SKM-1 (cell line): ENCODE results near the gene CSTPP1.
"Not testable (repeated sequence)": the region's sequence is repeated elsewhere in the genome, so short reads cannot be mapped to it uniquely, and the experiment has no call there.

Experiments used
- DNase-seq: peaks from one replicate; lab custom pipeline; 2025; ENCODE audit not compliant: unreplicated experiment; lab: John Stamatoyannopoulos, UW

CSTPP1 gene

DNA sequence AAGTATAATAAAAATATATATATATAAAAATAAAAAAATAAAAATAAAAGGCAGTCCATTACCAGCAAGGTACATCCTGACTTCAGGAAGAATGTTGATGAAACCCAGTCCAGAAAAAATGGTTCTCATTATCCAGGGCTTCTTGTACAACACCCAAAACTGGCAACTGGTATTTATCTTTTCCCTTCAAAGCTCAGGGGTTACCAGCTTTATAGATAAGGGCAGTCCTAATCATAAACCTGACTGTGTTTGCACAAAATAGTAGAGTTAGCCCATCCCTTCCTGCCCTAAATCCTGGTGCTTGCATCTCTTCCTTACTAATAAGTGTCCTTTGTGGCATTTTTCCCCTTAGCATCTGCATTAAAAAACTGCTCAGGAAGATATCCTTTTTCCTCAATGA lies 97.5 kb downstream of the CSTPP1 start:
- no peak for DNase-seq

DNA sequence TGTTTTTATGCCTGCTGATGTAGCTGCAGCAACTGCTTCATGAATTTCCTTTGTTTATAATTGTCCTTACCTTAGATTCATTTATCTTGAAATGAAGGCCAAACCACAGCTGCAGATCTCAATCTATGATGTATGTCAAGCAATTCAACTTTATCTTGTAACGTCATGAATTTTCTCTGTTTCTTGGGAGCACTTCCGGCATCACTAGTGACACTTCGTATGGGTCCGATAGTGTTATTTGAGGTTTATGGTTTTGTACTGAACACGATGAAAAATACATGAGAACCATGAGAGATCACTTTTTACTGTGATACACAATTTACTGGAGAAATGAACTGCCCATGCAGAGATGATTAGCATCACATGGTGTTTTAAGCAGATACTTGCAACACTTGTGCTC lies 98.5 kb downstream of the CSTPP1 start:
- no peak for DNase-seq

DNA sequence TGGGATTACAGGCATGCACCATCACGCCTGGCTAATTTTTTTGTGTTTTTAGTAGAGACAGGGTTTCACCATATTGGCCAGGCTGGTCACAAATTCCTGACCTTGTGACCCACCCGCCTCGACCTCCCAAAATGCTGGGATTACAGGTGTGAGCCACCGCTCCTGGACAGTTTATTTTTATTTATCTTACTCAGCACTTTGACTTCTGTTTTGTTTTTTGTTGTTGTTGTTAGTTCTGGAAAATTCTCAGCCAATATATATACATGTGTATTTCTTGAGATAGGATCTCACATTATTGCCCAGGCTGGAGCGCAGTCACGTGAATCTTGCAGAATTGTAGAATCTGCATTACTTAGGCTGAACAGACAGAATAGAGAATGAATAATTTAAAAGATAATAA lies 107.6 kb downstream of the CSTPP1 start:
- DNase-seq: no peak

DNA sequence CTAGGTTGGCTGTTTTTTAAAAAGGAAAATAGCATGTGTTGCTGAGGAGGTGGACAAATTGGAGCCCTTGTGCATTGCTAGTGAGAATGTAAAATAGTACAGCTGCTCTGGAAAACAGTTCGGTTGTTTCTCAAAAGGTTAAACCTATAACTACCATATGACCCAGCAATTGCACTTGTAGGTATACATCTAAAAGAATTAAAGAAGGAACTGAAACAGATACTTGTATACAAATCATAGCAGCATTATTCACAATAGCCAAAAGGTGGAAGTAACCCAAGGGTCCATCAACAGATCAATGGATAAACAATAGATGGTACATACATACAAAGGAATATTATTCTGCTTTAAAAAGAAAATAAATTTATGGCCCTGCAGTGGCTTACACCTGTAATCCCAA lies 111.4 kb downstream of the CSTPP1 start:
- DNase-seq: no peak

DNA sequence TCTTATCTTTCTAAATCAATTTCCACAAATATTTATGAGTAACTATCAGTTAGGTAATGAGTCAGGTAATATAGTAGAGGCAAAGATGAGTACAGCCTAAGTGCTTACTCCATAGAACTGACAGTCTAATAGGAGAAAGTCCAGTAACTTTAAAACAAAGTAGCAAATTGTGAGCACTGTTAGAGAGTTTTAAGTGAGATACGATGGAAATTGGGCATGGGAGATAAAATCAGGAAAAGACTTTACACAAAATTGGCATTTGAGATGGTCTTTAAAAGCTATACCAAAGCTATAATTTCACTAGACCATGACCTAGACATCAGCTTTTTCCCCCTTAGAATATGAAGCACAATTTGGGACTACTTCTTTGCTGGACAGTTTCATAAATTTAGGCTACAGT lies 113.7 kb downstream of the CSTPP1 start:
- no peak for DNase-seq

DNA sequence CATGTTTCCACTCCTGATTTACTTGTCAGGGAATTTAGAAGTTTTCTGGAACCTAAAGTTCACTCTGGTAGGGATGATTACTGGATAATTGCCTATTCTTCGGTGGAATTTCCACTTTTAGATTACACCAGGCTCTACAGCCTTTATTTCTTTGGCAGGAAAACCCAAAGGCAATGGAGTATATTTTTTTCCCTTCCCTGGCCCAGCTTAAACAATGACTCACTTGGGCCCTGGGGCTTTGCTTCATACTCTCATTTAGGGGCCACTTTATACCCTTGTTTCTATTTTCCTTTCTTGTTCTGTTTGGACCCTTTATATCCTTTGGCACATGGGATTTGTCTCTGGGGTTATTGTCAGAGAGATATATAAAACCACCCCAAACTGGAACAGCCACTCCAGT lies 114.7 kb downstream of the CSTPP1 start:
- DNase-seq: no peak

DNA sequence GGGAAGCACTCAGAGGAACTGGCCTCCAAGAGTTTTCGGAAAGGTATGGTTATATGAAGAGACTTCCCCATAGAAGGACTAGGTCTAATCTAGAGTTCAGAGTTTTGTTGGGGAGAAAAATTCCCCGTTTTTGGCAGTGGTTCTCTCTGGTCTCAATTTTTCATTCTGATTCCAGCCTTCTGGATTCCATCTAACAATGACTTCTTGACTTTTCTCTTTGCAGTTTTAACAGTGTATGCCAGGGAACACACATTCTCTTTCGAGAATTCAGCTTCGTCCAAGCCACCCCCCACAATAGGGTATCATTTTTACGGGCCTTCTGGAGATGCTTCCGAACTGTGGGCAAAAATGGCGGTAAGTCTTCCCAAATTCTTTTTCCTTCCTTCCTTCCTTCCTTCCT lies 115.6 kb downstream of the CSTPP1 start:
- no peak for DNase-seq

DNA sequence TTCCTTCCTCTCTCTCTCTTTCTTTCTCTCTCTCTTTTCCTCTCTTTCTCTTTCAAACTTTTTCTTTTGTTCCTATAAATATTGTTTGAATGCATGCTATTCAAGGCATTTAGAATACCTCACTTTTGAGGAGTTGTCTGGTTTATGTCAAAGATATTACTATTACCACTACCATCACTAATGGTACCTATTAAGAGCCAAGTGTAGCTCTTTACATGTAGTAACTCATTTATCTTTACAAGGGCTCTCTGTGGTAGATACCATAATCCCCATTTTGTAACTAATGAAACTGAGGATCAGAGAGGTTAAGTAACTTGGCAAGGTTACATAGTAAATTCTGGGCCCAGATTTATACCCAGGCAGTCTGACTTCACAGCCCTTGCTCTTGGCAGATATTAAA lies 116.0 kb downstream of the CSTPP1 start:
- no peak for DNase-seq

DNA sequence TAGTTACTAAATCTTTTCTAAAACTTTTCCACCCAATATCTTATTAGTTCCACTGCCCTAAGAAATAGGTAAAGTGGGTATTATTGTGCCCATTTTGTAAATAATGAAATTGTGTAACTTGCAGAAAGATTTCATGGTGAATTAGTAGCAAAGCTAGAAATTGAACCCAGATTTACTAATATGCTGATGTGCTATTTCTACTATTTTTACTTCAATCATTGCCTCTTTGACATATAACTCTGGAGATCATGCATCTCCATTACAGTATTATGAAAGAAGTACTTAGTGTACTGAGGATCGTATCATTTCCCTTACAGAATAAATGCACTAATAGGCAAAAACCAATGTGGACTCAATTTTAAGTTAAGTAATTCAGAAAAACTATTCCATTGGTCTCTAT lies 119.0 kb downstream of the CSTPP1 start:
- no peak for DNase-seq

DNA sequence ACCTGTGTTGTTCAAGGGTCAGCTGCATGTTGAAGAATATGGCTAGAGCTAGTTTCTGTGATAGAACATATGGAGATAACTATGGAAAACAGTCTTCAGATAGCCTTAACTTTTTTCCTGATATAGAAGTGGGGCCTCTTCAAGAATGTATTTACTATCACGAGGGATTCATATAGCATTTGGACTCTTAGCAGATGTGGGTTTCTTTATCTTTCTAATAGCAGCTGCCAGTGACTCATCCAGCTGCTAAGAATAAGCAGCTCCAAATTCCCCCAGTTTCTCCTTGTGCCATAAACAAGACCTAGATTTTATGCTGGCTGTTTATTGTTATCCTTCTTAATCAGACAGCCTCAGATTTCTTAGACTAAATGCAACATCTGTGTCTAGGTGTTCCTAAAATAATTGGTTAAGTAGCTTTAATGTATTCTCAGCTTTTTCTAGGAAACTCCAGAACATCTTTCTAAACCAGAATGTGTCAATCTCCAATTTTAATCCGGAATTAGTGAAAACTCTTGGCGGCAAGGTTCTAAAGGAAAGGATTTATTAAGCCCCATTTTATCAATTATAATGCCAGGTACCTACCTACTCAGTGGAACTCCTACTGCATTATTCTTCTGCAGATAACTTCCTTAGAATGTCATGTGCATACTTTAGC lies 119.8 kb downstream of the CSTPP1 start:
- no peak for DNase-seq

DNA sequence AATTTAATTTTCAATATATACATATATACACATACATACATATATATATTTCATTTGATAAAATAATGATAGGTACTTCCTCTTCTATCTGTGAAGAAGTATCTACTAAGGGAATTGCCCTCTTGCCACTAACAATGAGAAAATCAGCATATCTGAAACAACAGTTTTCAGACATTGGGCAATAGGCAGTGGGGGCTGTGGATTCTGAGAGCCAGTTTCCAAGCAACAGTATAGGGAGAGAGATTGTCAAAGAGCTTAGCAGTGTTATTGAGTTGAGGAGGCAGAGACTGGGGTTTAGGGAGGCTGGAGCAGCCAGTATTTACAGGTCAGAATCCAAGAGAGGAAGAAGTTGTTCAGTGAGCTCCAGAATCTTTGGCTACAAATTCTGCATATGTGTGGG lies 120.8 kb downstream of the CSTPP1 start:
- no peak for DNase-seq

DNA sequence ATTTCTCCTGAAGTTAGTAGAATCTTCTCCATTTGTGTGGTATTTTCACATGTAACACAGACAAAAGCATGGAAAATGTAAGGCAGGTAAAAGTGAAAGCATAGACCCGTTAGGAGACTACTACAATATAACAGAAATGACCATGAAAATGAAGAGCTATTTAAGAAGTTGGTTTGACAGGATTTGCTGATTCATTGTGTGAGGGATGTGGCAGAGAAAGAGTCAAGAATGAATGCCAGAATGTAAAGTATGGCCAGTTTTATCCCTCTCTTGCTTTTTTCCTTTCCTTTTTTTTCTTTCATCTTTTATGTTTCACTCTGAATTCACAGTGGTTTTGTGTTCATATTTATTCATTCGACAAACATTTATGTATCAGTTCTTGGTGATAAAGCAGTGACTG lies 124.2 kb downstream of the CSTPP1 start:
- DNase-seq: no peak

DNA sequence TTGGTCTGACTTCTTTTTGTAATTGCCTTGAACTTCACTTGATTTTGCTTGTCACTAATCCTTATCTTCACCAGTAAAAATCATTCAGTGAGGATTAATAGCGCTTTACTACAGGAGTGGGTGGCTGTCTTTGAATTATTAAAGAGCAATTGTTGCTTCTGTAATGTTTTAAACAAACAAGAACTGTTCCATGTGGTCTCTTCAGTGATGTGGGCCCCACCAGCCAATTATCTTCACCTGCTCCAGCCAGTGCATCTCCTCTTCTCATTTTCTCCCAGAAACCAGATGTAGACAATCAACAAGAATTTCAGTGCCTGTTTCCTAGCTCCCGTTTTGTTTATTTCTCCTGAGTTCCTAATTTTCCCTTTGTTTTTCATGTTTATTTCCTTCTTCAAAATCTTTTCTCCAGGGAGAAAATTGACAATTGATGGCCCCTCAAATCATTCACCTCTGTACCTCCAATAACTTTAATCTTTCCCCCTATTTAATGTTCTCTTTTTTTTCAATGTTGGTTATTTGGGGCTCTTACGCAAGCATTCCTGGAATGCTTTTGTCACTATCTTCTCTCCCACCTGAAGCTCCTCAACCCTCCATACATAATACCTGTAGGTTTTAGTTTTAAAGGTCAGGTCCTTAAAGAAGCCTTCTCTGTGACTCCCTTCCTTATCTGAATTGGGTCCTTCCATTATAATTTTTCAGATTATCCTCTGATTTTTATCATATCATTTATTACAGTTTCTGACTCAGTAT lies 125.0 kb downstream of the CSTPP1 start:
- no peak for DNase-seq

DNA sequence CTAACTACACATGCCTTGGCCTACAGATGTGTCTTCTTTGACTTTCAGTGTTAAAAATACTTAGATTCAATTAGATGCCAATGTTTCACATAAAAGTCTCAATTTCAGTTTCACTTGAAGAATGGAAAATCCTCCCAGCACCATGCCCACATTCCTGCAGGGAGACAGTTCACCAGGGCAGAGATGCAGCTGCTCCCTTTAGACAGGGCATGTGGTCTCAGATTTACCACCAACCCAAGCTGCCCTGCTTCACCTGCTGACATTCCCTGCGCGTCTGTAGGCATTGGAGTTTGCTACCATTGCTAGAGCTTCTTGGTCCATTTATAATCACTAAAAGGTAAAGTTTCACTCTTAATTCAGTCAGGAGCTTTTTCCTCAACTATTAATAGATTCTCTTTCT lies 126.2 kb downstream of the CSTPP1 start:
- no peak for DNase-seq

DNA sequence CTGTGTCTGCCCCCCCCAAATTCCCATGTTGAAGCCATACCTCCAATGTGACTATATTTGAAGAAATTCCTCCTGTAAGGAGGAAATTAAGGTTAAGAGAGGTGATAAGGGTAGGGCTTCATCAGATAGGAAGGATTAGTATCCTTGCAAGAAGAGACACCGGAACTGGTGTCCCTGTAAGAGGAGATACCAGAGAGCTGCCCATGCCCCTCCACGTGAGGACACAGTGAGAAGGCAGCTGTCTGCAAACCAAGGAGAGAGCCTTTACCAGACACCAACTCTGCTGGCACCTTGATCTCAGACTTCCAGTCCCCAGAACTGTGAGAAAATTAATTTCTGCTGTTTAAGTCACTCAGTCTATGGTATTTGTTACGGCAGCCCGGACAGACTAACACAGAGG lies 130.8 kb downstream of the CSTPP1 start:
- no peak for DNase-seq

DNA sequence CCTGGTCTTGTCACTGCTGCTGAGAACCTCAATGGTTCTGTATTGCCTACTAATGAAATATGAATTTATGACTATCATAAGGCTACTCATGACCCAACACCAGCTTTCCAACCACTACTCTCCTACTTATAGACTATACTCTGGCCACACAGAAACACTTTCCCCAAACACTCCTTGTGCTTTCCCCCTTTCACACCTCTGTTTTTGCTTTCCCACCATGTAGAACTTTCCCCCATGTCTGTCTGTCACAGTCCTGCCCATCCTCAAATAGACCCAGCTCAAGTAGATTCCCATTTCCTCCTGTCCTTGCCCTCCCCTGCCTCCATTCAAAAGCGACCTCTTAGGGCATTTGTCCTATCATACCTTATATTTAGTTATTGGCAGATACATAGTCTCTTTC lies 134.2 kb downstream of the CSTPP1 start:
- no peak for DNase-seq

DNA sequence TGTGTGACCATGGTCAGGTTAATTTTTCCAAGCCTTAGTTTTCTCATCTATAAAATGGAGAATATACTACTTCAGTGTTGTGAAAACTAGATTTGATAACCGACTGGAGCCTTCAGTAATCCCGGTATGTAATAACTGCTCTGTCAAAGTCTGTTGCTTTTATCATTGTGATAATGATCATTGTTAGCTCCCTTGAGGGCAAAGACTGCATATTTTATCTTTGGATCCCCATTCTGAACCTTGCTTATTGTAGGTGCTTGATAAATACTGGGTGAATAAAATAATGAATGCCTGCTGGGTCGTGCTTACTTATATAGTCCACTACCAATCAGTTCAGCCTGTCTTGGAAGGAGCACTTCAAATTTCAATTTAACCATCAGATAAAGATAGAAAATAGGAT lies 134.8 kb downstream of the CSTPP1 start:
- no peak for DNase-seq

DNA sequence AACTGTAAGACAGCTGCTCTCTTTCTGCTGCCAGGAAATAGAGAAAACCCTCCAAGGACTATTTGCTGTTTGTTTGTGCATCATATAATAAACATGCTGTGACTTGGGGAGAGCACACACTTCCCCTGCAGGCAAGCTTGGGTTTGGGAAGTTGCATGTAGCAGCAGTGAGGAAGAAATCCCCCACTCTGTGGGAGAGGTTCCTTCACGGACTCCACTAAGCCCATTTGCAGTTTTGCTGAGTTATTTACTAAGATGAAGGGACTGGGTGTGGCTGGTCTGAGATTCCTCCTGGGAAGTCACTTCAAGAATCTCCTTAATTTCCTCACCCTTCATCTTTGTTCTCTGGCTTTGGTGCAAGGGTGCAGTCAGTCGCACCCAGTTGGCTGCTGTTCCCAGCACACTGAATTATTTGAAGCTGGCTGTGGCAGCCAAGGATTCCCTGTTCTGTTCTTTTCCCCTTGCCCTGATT lies 135.3 kb downstream of the CSTPP1 start:
- no peak for DNase-seq

DNA sequence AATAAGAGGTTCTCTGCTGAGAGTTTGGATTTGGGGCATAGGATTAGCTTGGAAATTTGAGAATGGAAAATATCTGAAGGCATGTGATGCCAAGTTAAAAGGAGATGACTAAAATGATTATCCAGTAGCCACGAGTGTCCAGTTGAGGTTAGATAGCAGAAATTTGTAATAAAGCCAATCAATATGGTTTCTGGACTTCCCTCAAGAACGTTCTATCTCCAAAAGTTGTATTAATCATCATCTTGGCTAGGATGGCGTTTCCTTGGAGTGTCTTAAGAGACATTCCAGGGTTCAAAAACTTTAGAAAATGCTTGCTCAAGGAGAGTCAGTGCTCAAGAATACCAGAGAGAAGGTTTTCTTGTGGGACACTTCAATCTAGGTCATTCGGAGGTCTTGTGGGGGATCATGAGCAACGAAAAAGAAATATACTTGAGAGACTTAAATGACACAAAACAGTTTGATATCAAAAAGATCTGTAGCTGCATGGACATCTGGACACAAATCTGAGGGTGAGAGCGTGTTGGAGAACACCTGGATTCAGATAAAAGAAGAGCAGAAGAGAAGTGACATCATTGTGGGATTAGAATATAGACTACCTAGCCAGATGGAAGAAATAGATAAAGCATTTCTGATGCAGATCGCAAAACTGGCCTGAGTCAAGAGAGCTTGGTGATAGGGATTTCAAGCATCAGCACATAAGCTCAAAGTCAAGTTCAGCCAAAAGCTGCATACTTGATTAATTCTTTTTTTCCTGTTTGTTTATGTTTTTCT lies 142.4 kb downstream of the CSTPP1 start:
- no peak for DNase-seq

DNA sequence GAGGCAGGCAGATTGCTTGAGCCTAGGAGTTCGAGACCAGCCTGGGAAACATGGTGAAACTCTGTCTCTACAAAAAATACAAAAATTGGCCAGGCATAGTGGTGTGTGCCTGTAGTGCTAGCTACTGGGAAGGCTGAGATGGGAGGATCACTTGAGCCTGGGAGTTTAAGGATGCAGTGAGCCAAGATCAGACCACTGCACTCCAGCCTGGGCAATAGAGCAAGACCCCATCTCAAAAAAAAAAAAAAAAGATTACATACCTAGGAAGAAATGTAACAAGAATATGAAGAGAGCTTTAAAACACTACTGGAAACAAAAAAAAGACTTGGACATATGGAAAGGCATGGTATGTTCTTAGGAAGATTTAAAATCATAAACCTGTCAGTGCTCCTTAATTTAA lies 144.2 kb downstream of the CSTPP1 start:
- DNase-seq: not testable (repeated sequence)

DNA sequence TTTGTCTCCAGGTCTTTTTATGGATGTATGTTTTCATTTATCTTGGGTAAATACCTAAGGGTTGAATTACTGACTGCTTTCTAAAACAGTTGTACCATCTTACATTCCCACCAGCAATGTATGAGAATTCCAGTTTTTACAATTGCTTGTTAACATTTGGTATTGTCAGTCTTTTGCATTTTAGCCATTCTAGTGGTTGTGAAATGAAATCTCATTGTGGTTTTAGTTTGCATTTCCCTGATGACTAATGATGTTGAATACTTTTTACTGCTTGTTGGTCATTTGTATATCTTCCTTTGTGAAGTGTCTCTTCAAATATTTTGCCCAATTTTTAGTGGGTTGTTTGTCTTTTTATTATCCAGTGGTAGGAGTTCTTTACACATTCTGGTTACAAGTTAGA lies 147.4 kb downstream of the CSTPP1 start:
- DNase-seq: no peak

DNA sequence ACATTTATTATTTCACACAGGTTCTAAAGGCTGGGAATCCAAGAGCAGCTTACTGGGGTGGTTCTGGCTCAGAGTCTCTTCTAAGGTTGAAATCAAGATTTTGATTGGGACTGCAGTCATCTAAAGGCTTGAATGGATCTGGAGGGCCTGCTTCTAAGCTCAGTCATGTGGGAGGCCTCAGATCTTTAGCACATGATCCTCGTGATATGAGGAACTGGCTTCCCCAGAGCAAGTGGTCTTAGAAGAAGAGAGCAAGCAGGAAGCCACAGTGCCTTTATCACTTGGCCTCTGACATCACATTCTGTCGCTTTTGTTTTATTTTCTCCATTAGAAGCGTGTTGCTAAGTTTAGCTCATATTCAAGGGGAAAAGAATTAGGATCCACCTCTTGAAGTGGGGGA lies 151.2 kb downstream of the CSTPP1 start:
- no peak for DNase-seq
